Subcutaneous adipose tissue (tissue), 4 donors: Measurements from ENCODE around the gene MTURN. TPM values are rescaled to one million over a fixed set of nuclear protein-coding genes. Genes with fewer than 3 reads are reported as not detected.

Source experiments
- total RNA-seq, 4 donors: library from RNA; depleted of rRNA; stranded (reverse); fragments of >200 nt; gene quantifications; one replicate each; pipeline ENCODE4 v1.1.0, GENCODE V29; 2016
- TF ChIP-seq, protein P1 (sequence below): fragments of 450-650 bp; IDR thresholded peaks from one replicate; pipeline ENCODE4 v1.5.1; 2016; ENCODE audit warnings: low read depth, mild to moderate bottlenecking, control low read depth, antibody characterized with exemption, moderate library complexity

Gene MTURN
- total RNA-seq, 4 donors from 2014 or later: 158 to 422 (median 252) TPM

DNA sequence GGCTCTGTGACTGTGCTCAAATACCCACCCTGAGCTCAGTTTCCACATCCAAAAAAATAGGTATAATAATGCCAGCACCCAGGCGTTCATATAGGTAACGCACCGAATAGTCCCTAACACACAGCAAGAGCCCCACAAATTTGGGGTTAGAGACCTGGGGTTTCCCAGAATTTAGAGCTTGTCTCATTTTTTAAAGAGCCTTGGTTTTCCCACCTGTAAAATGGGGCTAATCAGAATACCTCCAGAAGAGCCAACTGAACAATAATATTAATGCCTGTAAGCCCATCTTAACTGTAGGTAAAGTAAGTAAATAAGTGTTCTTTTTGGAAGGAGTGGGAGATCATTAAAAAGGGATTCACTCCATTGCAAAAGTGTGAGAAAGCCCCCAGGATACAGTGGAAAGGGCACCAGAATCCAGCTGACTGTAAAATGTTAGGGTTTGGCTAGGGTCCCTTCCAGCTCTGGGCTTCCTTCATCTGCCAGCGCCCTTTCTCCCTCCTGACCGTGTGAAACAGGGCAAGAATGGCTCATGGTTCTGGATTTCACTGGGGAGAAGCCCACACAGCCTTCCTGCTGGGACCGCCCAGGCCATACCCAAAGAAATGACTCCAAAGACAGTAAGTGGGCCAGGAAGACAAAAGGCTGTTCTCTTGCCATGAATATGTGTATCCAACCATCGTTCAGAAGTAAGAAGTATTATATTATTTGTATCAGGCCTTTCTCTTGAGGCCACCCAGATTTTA, 2.1 kb downstream of the MTURN start:
- TF ChIP-seq, protein P1, sequence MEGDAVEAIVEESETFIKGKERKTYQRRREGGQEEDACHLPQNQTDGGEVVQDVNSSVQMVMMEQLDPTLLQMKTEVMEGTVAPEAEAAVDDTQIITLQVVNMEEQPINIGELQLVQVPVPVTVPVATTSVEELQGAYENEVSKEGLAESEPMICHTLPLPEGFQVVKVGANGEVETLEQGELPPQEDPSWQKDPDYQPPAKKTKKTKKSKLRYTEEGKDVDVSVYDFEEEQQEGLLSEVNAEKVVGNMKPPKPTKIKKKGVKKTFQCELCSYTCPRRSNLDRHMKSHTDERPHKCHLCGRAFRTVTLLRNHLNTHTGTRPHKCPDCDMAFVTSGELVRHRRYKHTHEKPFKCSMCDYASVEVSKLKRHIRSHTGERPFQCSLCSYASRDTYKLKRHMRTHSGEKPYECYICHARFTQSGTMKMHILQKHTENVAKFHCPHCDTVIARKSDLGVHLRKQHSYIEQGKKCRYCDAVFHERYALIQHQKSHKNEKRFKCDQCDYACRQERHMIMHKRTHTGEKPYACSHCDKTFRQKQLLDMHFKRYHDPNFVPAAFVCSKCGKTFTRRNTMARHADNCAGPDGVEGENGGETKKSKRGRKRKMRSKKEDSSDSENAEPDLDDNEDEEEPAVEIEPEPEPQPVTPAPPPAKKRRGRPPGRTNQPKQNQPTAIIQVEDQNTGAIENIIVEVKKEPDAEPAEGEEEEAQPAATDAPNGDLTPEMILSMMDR: no peak

GRCh38 chr7:30139836-30140384, 5.1 kb downstream of the MTURN start:
- TF ChIP-seq, protein P1: no peak

DNA sequence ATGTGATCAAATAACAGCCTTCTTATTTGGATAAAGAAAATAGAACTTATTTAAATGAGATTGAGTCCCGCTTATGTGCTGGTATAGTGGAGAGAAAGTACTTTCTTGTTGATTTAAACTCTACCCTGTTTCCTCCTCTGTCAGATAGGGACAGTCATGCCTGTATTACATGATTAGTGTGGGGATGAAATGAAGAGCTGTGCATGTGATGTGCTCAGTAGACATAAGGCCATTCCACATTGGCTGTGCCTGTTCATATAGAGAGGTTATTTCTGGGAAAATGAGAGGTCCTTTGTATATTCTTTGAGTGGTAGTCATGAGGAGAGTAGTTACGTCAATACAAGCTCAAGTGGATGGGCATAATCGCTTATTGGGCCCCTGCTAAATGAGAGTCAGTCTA, 5.7 kb downstream of the MTURN start:
- TF ChIP-seq, protein P1: no peak

DNA sequence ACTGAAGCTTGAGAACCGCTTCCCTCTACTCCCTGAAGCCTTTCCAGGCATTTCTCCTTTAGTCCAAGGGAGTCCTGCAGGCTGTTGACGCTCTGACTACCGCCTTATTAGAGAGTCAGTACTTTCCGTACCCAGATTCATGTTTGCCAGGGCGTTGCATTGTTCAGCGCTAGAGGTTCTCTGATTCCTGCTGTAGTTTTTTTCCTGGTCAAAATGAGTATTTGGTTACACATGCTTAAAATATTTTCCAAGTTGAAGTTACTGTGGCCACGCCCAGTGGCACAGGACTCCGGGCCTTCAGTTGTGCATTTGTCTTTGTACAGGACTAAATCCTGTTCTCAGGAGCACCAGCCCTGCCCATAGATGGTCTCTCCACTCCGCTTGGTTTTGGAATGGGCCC, 7.9 kb downstream of the MTURN start:
- TF ChIP-seq, protein P1: no peak

DNA sequence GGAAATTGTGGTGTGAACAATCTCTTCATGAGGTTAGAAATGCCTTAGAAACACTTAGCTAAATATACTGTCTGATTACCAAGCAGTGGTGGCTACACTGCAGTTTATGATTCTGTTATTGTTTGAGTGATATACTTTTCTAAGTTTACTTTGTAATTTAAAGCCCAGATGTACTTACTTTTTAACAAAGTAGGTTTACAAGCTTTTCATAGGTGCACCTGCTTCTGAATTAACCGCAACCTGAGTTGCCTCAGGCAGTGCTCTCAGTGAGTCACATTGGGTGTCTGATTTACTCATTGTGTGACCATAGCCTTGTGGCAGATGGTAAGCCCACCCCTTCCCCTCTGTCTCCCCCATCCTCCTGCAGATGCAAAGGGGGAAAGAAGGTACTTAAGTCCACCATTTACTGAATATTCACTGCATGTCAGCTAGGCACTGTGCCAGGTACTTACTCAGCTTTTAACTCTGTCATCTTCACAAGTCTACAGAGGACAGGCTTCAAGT, 9.0 kb downstream of the MTURN start:
- TF ChIP-seq, protein P1: no peak

GRCh38 chr7:30144657-30145306, 10.0 kb downstream of the MTURN start:
- TF ChIP-seq, protein P1: no peak

DNA sequence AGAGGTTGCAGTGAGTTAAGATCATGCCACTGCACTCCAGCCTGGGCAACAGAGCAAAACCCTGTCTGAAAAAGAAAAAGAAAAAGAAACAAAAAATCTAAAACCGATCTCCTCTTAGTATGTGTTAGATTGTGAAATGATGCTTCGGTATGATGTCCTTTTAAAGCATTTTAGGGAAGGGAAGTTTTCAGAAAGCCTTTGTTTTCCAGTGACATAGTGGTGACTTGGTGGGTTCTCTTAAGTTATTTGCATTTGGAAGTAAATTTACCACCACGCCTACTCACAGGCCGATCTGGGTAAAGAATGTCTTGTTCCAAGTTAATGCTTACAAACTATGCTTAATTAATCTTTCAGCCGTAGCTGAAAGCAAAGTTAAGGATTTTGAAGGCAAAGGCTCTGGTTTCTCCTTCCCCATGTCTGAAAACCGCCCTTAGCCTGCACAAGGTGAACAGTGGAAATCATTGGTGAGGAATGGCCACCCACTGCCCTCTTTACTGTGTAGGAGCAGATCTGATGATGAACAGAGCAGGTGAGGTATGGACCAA, 10.7 kb downstream of the MTURN start:
- TF ChIP-seq, protein P1: no peak
